Stimulated activated CD8-positive, alpha-beta memory T cell treated with anti-CD3 and anti-CD28 coated beads, Interleukin-12 subunit alpha, Interleukin-12 subunit beta, amount 100 ng/mL, for 24 hours (primary cell): Measurements from ENCODE around the gene WDR7.

Experiments used
- DNase-seq: peaks from one replicate; pipeline ENCODE4 v3.0.0-alpha.2; 2020; ENCODE audit errors: extremely low read depth

Gene WDR7

DNA sequence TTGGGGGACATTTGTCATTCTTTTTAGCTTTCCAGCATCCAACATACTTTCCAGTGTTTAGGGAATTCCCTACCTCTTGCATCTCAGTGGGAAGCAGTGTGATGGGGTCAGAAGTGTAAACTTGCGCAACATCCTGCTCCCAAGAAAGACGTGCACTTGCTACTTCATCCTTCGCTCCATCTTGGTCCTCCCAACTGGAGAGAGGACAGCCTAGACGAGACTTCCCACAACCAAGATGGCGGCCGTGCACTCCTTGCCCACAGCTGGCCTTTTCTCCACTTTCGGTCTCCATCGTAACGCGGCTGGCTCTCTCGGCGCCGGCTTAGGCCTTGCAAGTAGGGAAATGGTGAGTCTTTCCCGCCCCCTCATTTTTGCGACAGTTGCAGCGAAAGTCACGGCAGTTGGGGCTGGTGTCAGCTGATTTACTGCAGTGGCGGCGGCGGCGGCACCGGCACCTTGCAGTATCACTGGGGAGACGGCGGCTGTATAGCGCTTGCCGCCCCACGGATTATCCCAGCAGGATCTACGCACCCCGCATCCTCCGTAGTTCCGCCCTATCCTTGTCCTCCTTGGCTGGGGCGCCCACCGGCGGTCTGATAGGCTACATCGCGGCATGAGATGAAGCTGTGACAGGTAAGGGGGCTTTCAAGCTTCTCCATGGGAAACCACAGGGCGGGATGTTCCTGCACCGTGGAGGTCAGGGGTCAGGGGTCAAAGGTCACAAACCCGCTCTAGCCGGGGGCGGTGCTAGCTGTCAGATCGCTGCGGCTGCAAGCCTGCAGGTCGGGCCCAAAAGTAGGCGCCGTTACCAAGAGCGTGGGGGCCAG is at the start of gene WDR7:
WDR7 (plus strand) TSS at position 416 of the 827 bp plus-strand sequence. CDS start 21,157 bp downstream, outside the sequence.
- DNase-seq = peak; percentile 82

DNA sequence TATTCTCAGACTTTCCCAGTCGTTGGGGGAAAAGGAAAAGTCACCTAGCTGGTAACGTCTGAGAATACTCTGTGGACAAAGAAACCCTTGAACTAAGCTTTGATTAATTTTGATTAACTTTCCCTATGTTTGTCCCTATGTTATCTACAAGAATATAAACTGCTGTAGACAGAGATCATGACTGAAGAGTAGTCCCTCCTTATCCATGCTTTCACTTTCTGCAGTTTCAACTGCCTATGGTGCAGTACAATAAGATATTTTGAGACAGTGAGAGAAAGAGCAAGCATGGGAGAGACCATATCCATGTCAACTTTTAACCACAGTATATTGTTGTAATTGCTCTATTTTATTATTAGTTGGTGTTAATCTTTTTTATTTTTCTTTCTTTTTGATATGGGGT is 44.5 kb upstream of the WDR7 start:
- no peak for DNase-seq

DNA sequence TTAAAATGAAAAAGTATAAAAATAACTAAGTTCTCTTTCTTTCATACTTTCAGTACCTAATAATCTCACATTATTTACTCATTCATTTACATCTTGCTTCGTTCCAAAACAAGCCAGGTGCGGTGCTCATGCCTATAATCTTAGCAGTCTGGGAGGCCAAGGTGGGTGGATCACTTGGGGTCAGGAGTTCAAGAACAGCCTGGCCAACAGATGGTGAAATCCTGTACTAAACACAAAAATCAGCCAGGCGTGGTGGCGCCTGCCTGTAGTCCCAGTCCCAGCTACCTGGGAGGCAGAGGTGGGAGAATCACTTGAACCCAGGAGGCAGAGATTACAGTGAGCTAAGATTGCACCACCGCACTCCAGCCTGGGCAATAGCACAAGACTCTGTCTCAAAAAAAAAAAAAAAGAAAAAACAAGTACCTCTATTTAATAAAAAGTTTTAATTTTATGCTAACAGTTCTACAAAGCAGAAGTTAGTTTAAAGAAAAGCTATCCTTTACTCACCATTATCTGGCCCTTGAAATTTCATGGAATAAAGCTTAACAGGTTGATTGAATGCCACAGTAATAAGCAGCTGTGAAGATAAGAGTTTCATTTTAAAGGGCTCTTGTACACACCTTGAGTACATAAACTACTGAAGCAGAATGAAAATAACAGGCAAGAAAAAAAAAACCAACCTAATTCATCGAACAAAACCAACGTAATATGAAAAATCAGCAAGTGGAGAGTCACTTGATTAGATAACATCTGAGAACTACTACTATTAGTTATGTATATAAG is 35.2 kb upstream of the WDR7 start:
- no peak for DNase-seq

DNA sequence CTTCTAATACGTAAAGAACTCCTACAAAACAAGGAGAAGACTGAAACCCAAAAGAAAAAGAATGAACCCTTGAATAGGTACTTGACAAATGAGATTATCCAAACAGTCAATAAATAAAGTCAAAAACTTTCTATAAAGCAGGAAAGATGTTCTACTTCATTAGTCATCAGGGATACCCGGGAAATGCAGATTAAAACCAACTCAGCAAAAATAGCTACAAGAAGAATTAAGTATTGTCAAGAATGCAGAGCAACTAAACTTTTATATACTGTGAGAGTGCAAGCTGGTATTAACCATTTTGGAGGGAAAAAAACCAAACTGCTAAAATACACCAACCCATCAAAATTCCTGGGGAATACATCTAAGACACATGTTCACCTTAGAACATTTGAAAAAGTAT is 23.2 kb upstream of the WDR7 start:
- DNase-seq = no peak

DNA sequence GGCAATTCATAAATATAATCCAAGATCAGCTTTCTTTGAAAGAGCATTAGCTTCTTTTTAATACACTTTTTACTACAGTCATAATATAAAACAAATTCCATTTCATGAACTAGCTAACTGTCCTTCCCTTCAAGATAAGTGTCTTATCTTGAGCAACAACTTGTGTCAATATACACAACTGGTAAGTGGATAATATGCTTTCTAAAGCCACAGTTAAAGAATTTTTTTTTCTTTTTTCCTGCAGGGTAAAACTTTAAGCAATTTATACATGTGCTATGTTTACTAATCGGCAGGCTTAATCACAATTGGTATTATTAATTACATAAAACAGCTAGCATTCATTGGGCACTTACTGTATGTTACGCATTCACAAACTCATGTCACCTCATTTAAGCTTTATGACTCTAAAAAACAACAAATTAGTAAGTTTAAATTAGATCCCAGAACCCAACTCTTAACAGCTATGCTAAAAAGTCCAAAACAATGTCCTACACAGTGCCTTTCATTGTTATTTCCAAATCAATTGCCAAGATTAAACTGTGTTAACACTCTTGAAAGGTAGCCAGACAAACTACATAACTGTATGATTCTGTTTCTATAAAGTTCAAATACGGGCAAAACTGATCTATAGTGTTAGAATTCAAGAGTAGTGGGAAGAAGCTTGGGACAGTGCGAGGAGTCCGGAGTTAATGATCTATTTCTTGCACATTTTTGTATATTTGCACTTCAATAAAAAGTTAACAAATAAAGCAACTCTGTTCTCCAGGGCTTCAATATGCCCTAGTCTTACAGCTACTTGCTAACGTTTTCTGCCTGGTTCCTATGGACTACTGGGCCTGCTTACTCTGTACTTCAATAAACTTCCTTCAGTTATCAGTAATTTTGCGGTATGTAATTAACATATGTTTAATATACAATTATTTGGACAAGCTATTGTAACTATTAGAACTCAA is 18.8 kb upstream of the WDR7 start:
- DNase-seq = no peak

DNA sequence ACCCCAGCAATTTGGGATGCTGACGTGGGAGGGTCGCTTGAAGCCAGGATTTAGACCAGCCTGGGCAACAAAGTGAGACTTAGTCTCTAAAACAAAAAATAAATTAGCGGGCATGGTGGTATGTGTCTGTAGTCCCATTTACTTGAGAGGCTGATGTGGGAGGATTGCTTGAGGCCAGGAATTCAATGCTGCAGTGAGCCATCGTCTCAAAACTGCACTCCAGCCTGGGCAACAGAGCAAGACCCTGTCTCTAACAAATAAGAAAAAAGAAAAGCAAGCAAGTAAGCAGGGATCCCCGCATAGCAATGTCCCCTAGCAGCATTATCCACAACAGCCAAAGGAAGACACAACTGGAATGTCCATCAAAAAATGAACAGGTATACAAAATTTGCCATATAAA is 16.2 kb upstream of the WDR7 start:
- no peak for DNase-seq

DNA sequence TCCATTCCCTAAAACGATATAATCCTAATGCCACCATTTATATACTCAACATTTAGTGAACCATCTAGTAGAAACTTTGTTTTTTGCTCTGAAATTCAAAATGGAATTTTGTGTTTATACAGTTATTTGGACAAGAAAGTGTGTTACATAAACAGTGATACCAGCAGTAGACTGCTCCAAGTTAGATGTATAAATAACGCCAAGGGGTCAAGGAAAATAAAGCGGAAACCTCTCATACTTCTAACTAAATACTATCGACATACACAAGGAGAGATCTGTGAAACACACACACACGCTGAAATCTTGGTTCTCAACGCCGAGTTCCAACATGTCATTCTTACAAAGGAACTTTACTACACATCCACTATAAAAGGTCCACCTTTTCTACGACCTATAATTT is 14.0 kb upstream of the WDR7 start:
- no peak for DNase-seq

DNA sequence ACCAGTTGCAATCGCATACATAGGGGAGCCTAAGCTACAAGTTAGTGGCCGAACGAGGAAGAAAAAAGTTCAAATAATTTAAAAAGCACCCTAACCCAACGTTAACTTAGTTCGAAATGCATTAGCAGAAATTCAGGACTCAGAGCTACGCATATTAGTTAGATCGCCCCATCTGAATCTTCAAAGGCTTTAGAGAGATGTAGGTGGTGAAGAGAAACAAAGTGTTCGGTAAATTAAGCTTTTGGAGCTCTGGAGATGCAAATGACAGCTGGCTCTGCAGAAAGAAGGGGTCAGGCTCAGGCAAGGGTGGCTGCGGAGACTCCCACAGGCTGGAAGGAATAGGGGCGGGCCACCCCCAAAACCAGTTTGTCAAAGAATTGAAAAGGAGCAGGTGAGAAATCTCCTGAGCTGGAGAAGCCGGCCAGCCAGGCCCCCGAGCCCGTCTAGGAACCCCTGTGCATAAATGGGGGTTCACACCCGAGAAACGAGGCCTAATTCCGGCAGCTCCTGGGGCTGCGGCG is 13.4 kb upstream of the WDR7 start:
- DNase-seq = no peak

DNA sequence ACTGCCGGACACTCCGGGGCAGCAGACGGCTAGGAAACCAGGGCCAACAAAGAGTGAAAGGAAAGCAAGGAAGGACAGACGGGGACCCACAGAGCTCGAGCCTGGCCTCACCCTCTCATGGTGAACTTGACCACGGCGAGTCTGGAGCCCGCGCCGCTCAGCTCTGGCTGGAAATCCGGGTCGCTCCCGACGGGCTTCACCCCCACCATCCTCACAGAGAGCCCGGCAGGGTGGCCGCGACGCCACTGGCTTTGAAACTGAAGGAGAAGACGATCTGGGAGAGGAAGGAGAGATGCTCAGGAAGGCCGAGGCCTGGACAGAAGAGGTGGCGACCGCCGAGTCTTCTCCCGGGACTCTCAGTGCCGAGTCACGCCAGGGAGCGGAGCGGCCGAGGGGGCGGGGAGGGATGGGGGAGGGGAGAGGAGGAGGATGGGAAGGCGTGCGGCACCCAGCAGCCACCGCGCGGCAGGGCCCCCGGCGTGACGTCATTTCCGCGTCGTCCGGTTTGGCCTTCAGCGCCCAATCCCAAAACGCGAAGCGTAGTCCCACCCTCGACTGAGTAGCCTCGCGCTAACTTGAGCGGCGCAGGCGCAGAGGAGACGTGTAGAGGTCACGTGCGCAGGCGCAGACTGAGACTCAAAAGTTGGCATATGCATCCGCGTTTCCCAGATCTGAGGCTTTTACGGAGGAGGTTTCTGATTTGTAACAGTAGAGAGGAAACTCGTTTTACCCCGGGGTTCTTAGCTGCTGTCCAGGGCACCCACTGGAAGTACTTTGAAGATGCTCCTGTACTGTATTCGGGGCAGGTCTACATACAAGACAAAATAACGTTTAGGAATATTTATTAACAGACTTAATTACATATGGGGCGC is 12.7 kb upstream of the WDR7 start, which contains the start of gene TXNL1:
TXNL1 (minus strand) TSS at position 361 of the 872 bp plus-strand sequence; CDS start at position 209, 152 bp downstream.
- DNase-seq = peak; percentile 99

DNA sequence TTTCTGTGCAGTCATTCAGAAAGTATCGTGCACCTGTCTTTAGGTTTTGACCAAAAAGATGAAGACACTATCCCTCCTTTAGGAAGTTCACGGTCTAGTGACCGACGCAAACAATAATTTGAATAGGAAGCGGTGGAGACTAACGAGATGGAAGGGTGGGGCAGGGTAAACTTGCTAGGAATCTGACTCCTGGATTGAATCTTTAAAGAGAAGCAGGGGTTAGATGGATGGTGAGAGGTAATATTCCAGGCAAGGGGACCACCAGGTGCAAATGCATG is 12.1 kb upstream of the WDR7 start:
- DNase-seq = no peak

DNA sequence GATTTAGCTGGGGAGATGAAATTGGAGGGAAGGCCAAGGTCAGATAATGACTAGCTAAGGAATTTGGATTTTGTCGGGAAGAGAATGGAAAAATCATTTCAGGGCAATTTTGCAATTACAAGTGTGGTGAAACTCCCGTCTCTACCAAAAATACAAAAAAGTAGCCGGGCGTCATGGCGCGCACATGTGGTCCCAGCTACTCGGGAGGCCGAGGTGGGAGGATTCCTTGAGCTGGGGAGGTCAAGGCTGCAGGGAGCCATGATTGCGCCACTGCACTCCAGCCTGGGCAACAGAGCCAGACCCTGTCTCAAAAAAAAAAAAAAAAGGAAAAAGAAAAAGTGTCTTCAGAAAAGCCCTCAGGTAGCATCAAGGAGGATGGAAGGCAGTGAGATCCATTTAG is 11.6 kb upstream of the WDR7 start:
- no peak for DNase-seq

DNA sequence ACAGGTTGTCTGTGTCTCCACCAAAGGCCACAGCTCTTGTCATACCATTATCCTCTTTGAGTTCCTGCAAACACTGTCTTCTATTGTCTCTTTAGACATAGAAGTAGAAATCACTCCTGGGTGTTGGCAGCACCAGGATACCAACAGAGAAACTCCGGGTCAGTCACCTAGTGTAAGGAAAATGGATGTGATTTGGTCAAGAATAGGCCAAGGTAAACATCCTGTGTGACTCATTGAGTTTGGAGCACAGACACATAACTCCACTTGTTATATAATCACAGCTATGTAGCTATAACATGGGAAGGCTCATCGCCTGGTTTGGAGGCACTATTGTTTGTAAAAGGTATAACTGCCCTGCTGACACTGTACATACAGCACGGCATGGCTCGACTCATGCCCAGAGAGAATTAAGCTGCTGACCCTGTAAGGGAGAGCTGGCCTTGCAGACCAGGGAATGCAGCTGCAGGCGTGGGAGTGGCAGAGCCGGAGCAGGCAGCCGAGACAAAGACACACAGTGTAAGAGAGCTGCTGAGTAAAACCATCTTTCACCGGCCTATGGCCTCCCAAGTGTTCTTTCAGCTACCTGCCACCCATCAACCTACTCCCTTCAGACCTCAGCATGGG is 9.3 kb upstream of the WDR7 start:
- DNase-seq = no peak

DNA sequence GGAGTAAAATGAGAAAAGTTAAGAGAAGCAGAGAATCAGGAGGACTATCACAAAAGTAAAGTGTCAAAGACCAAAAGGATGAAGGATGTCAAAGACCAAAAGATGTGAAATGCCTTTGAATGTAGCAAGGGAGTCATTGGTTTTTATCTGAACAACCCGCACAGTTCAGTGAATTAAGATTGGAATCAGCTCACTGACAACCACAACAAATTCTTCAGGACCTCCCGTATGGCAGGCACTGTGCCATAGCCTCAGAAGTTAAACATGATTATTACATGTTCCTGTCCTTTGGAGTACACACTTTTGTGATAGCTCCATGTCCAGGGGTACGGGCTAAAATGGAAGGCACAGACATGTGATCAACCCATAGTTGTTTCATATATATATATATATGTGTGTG is 7.8 kb upstream of the WDR7 start:
- no peak for DNase-seq

DNA sequence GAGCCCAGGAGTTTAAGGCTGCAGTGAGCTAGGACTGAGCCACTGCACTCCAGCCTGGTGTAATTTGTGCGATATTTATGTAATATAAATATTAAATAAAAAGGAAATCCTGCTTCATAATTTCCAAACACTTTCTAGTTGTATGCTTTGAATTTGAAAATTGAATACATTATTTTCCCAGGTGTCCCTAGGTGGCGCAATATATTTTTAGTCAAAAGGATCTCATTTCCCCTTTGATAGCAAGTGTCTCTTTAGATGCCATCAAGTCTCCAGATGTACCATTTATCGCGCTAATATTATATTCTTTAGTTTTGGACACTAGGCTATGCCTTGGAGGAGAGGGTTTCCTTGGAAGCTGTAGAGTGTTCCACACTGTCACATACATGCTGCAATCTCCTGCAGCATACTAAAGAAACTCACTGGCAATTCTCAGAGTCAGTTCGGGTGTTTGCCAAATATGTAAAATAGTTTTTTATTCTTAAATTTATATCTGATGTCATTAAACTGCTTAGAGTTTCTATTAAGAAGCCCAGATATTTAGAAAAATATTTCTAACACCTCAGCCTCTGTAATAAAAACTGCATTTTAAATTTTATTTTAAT is 5.6 kb upstream of the WDR7 start:
- DNase-seq = no peak

DNA sequence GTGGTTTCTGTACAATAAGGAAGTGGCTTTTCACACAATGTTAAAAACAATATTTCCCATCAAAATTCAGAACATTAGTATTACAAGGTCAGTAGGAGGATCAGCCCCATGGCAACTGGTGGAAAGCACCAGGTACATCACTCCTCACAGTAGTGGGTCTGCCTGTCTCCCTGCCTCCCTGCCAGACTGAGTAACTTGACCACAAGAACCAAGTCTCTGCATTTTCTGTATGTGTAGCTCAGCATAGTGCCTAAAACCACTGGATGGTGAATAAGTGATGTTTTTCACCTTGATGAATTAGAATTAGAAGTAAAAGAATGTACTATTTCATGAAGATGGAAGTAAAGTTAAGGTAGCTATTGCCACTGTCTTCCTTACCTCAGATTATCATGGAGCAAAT is 4.1 kb upstream of the WDR7 start:
- DNase-seq = no peak

DNA sequence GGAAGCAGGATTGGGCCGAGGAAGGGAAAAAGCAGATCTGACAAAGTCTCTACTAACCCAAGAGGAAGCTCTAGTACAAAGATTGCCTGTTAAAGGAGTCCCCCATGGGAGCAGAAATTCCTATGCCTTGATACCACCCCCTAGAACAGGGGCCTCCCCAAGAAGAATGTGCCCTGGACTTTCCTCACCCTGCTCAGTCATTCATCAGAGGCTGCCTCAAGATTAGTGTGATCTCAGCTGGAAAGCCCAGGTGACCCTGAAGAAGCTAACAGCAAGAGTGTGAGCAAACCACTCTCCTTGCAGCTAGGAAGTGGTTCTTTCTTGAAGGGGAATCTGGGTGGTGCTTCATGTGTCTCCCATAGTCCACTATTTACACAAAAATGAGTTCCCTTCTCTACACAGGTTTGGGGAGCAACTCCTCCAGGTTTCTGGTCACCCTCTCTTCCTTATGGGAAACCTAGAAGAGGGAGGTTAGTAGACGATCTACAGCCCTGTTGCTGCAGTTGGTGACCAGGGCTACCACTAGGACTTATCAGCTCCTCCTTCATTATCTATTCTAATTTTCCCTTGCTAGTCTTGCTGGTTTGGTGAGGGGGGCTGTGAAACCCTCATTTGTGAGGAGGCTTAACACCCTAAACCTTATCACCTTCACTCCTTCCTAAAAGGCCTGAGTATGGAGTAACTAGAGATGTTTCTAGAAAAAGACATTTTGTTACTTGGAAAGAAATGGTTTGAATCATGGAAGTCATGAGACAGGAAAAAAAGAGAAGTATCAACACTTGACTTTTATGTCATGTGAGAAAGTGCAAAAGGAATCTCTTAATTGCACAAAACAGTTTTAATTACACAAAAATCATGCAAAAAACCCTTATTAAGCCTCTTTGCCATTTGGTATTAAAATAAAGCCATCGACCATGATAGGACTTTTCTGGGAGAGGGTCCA is 2.9 kb upstream of the WDR7 start:
- DNase-seq = no peak

DNA sequence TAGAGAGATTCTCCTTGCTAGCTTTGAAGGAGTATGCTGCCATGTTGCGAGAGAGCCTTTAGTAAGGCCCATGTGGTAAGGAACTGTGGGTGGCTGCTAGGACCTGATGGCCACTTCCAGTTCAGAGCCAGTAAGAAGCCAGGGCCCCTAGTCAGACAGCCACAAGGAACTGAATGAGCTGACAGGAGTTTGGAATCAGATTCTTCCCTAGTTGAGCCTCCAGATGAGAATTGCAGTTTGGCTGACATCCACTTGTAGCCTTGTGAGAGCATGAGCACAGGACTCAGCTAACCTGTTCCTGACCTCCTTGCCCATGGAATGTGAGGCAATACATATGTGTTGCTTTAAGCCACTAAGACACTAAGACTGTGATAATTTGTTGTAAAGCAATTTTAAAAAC is 1.2 kb upstream of the WDR7 start:
- no peak for DNase-seq

DNA sequence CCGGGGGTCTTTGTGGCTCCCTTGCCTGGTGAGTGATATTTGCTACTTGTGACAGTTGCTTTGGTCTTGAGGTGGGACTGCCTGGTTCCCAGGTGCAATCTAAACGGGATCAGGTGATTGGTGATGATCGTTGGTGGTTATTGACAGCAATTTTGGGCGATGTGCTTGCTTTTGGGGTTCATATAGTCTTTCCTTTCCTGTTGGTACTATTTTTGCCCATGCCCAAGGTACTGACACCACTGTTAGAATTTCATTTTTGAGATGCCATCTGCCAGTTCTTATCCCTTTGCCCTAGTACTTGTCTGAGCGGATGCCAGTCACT is 573 bp downstream of the WDR7 start:
- DNase-seq = no peak

DNA sequence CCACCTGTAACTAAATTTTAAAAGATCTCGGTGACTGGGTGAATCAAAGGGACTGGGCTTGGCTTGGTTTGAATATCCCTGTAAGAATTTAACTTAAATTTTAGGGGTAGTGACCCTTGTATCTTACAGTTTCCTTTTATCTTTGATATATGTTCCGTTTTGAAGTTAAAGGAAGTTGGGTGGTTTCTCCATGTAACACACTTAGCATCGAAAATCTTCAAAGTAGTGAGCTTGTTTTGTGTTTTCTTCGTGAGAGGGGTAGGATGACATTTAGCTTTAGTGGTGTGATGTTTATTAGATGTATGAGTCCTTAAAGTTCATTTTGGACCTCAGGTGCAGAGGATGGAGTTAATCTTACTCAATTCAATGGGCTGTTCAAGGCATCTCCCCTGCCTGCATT is 1.6 kb downstream of the WDR7 start:
- no peak for DNase-seq
